GM12873 (cell line): Measurements from ENCODE around the gene RECK.
A peak's percentile ranks its signal among the peaks of the same experiment; 100 is the strongest.

ENCODE experiments used
- TF ChIP-seq, protein P1 (sequence below): IDR thresholded peaks from 2 replicates; pipeline ENCODE4 v1.5.1; 2012; ENCODE audit warnings: low read depth, mild to moderate bottlenecking, moderate library complexity, low read length, control low read depth; ENCODE audit not compliant: insufficient read depth; ENCODE audit errors: missing control alignments

The RECK gene

DNA sequence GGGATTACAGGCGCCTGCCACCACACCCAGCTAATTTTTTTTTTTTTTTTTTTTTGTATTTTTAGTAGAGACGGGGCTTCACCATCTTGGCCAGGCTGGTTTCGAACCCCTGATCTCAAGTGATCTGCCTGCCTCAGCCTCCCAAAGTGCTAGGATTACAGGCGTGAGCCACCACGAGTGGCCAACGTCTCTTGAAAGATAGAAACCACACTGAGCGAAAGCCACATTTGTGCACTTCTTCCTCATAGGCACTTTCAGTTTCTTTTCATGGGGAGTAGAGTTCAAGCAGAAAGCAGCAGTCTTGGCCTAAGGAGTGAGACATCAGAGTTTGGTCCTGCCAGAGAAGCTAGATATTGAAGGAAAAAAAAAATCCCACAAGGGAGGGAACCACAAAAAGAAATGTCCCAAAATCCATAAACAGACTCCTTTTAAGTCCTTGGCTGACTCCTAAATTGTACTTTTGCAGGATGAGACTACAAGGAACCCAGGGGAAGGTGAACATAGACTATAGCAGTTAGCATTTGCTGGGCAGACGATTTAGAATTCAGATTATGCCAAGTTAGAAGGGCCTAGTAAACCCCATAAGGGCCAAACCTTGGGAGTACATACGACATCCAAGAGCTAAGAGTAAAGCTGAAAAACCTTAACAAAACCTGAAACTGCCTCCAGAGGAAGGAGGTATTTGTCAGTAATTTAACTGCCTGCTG is 55.9 kb downstream of the RECK start:
- TF ChIP-seq, protein P1, sequence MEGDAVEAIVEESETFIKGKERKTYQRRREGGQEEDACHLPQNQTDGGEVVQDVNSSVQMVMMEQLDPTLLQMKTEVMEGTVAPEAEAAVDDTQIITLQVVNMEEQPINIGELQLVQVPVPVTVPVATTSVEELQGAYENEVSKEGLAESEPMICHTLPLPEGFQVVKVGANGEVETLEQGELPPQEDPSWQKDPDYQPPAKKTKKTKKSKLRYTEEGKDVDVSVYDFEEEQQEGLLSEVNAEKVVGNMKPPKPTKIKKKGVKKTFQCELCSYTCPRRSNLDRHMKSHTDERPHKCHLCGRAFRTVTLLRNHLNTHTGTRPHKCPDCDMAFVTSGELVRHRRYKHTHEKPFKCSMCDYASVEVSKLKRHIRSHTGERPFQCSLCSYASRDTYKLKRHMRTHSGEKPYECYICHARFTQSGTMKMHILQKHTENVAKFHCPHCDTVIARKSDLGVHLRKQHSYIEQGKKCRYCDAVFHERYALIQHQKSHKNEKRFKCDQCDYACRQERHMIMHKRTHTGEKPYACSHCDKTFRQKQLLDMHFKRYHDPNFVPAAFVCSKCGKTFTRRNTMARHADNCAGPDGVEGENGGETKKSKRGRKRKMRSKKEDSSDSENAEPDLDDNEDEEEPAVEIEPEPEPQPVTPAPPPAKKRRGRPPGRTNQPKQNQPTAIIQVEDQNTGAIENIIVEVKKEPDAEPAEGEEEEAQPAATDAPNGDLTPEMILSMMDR: no peak

DNA sequence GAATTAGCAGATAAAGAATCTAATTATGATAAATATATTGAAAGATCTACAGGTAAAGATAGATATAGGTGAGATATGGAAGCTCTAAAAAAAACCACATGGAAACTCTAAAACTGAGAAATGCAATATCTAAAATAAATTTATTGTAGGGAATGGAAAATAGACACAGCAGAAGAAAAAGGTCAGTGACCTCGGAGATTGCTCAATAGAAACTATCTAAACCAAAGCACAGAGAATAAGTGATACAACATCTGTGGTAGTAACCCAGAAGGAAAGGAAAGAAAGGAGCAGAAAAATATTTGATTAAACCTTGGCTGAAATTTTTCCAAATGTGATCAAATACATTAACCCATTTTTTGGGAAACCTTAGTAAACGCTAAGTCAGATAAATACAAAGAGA is 56.7 kb downstream of the RECK start:
- TF ChIP-seq, protein P1: no peak

DNA sequence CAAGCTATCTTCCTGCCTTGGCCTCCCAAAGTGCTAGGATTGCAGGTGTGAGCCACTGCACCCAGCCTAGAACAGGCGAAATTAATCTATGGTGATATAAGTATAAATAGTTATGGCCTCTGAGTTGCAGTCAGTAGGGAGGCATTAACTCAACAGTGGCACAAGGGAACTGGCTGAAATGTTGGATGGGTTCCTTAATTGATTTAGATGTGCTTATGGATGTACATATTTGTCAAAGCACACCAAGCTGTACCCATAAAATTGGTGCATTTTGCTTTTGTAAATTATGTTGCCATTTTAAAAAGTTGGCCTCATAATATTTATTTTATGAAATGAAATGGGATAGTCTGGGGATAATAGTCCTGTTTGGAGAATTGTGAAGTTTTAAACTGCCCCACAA is 63.0 kb downstream of the RECK start:
- TF ChIP-seq, protein P1: no peak

DNA sequence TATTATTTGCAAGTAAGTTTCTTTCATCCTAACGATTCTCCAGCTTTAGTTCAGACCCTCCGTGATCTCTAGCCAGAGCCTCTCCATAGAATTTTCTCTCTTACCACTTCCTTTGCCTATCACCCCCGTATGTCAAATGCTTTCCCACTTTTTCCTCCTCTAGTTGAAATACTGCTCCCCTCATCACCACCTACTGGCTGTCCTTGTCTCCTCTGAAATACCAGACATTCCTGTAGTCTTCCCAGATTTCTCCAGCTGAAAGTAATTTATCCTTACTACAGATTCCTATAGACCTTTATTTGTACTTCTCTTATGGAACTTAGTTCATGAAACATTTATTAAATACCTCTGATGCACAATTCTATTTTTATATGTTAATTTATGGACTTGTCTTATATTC is 63.8 kb downstream of the RECK start:
- TF ChIP-seq, protein P1: no peak

DNA sequence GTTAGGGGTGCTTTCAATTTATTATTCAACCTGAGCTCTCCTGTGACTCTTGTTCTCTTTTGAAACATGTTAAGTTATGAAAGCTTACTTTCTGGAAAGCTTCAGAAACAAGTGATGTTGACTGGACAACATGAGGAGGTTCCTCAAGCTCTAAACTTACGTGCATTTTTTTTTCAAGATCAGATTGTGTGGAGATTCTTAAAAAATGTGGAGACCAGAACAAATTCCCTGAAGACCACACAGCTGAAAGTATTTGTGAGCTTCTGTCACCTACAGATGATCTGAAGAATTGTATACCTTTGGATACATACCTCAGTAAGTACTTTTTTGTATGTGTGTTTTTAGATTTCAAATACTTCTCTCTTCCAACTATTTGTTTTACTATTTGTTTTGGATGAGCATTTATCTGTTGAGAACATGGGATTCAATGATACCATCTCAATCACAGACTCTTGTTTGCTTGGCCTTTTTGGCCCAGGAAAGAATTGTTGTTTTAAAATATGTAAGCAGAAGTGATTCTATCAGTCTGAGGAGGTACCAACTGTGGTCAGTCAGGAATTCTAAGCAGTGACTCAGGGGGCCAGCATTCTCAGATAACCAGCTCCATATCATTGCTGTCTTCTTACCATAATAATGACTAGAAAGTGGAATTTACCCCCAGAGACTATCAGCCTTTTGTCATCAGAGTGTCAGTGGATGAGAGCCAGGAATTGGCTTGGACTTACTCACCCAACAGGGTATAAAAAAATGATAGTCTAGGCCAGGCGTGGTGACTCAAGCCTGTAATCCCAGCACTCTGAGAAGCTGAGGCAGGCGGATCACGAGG is 65.4 kb downstream of the RECK start:
- TF ChIP-seq, protein P1: no peak

DNA sequence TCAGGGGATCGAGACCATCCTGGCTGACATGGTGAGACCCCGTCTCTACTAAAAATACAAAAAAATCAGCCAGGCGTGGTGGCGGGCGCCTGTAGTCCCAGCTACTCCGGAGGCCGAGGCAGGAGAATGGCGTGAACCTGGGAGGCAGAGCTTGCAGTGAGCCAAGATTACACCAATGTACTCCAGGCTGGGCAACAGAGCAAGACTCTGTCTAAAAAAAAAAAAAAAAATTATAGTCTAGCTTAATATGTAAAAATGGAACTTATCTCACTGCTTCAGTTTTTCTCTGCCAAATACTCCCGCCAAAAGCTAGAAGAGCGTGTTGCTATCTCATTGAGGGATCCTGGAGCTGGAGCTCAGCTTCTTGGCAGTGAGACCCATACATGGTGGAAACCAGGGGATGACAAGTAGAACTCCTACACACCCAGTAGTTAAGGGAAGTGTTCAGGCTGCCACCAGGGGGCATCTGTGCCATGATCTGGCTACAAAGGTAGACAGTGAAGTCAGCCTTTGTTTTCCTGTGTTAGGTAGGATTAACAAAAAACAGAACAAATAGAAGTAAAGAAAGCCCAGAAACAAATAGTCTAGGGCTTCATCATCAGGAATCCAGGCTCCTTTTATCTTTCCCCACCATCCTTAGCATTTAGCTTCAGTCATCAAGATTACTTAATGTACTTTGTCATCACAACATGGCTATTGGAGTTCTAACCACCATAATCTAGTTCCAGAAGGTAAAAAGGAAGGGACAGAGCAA is 66.2 kb downstream of the RECK start:
- TF ChIP-seq, protein P1: peak; percentile 92

DNA sequence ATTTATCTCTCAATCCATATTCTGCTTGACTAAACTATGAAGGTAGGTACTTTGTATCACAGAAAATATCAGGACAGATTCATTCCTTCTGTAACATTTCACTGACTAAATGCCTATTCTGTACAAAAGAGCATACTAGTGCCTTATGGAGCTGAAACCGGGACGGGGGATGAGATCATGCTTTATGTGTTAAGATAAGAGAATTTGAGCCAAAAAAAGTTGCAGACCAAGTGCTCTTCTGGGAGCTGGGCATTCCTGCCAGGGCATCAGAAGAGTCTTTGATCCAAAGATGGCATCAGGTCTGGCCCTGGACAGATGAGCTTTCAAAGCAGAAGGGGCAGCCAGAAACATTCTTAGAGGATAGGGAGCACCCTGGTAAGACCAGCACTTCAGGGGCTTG is 72.4 kb downstream of the RECK start:
- TF ChIP-seq, protein P1: no peak
